ENCODE data around the gene CCDC74A.
A peak's percentile ranks its signal among the peaks of the same experiment; 100 is the strongest.
"Not testable (repeated sequence)": the region's sequence is repeated elsewhere in the genome, so short reads cannot be mapped to it uniquely, and the experiment has no call there.

CCDC74A gene

GRCh38 chr2:131527131-131528001 lies at the start of gene CCDC74A:
Gene CCDC74A (plus strand): TSS chr2:131527888. CDS start chr2:131527971, 83 bp downstream.
- peak; percentile 29 to 74 (median 41) for DNase-seq (ENCODE audit: low read depth in 2 of 3, low spot score in 2 of 3)

GRCh38 chr2:131478074-131478849 lies 49.4 kb upstream of the CCDC74A start:
- not testable (repeated sequence) for DNase-seq (ENCODE audit: low read depth in 2 of 3, low spot score in 2 of 3)

- not testable (repeated sequence) for DNase-seq (ENCODE audit: low read depth in 2 of 3, low spot score in 2 of 3)
Measured at GRCh38 chr2:131478850-131479461, 48.7 kb upstream of the CCDC74A start.

GRCh38 chr2:131480351-131480750 lies 47.3 kb upstream of the CCDC74A start:
- DNase-seq (ENCODE audit: low read depth in 2 of 3, low spot score in 2 of 3) = not testable (repeated sequence)

DNA sequence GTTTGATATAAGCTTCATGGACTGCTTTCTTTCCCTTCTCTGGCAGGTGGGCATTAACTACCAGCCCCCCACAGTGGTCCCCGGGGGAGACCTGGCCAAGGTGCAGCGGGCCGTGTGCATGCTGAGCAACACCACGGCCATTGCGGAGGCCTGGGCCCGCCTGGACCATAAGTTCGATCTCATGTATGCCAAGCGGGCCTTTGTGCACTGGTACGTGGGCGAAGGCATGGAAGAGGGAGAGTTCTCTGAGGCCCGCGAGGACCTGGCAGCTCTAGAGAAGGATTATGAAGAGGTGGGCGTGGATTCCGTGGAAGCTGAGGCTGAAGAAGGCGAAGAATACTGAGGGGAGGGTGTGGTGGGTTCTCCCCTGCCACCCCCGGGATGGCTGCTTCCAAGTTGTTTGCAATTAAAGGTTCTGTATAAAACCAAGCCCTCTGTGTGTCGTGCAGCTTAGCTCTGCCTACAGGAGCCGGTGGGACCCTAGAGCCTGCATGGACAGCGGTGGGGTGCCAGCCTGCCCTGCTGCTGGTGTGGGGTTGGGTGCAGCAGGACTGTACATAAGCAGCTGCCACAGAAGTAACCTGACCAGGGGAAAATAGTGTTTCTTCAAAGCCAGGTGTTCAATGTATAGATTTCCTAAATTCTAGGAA lies 45.1 kb upstream of the CCDC74A start:
- not testable (repeated sequence) for DNase-seq (ENCODE audit: low read depth in 2 of 3, low spot score in 2 of 3)

DNA sequence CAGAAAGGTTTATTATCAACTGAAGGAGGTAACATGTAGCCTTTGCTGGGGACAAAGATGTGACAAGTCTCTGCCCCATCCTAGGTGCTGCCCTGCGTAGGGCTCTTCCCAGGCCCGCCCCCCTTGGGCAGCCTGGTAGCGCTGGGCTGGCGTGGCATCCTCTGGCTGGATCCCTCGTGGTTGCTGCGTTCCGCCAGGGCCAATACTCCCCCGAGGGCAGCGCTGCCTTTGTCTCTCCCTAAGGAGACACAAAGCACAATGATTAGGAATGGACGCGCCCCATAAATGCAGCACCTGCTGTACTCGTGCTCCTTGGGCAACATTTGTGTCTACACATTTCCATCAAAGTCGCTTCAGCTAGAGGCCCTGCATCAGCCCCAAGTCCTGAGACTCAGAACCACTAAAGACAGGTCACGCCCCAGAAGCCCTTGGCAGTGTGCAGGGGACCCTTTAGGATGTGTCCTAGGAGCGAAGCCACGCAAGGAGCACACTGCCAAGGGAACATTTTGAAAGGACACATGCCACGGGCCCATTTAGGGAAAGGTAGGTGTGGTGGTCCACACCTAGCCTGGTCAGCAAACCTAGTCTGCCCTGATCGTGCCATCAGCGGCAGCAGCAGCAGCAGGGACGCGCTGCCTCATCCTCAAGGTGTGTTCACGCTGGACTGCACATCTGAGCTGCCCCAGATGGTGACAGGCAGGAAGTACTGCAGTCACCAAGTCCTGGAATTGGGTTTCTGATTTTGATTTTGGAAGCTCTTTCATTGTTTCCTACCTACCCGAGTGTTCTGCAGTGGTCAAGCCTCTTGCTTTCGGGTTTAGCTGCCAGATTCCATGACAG lies 43.5 kb upstream of the CCDC74A start:
- DNase-seq (ENCODE audit: low read depth in 2 of 3, low spot score in 2 of 3) = not testable (repeated sequence)

GRCh38 chr2:131484906-131485460 lies 42.7 kb upstream of the CCDC74A start:
- not testable (repeated sequence) for DNase-seq (ENCODE audit: low read depth in 2 of 3, low spot score in 2 of 3)

DNA sequence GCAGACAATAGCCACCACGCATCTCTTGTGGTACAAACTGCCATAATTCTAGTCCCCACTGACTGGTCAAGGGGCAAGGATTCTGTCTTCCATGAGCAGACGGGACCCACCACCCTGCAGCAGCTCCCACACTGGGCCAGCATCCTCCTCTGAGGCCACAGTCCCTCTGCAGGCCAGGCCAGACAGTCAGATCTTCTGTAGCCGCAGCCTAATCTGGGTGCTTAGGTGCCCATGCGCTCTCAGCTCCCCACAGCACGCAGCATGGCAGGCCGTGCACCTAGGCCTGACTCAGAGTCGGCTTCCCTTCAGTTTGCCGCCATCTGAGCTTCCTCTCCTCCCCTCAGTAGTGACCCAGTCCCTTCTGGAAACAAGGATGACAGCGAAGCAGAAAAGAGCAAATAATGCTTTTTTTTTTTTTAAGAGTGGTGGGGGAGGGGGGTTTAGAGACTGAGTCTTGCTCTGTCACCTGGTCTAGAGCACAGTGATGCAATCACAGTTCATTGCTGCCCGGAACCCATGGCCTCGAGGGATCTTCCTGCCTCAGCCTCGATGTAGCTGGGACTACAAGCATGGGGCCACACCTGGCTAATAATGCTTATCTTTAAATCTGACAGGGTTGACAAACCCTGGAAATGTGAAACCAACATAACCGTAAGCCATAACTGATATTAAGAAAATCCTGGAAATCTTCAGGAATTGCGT lies 41.3 kb upstream of the CCDC74A start:
- DNase-seq (ENCODE audit: low read depth in 2 of 3, low spot score in 2 of 3) = not testable (repeated sequence)

- no peak for DNase-seq (ENCODE audit: low read depth in 2 of 3, low spot score in 2 of 3)
Measured at GRCh38 chr2:131488306-131489205, 39.1 kb upstream of the CCDC74A start.

- DNase-seq (ENCODE audit: low read depth in 2 of 3, low spot score in 2 of 3) = not testable (repeated sequence)
Measured at GRCh38 chr2:131490616-131491468, 36.8 kb upstream of the CCDC74A start.

- DNase-seq (ENCODE audit: low read depth in 2 of 3, low spot score in 2 of 3) = not testable (repeated sequence)
Measured at GRCh38 chr2:131491469-131491836, 36.2 kb upstream of the CCDC74A start.

- not testable (repeated sequence) for DNase-seq (ENCODE audit: low read depth in 2 of 3, low spot score in 2 of 3)
Measured at GRCh38 chr2:131492015-131492417, 35.7 kb upstream of the CCDC74A start, which contains the start of gene MZT2A. Gene MZT2A (minus strand): TSS chr2:131492397. CDS start chr2:131492376, 21 bp downstream.

- peak; percentile 85 to 96 (median 92) for DNase-seq (ENCODE audit: low read depth in 2 of 3, low spot score in 2 of 3)
Measured at GRCh38 chr2:131492418-131493198, 35.1 kb upstream of the CCDC74A start.

- DNase-seq (ENCODE audit: low read depth in 2 of 3, low spot score in 2 of 3) = no peak
Measured at GRCh38 chr2:131493199-131493968, 34.3 kb upstream of the CCDC74A start.

GRCh38 chr2:131495506-131495905 lies 32.2 kb upstream of the CCDC74A start:
- not testable (repeated sequence) for DNase-seq (ENCODE audit: low read depth in 2 of 3, low spot score in 2 of 3)
